Tibial nerve (tissue), 4 donors: ENCODE data around the gene CAMTA1.

Source experiments
- CTCF ChIP-seq, 5 experiments: fragments of 200-600 bp in 3 of 5; fragments of 450-650 bp in 2 of 5; sonication (generic) in 3 of 5; IDR thresholded peaks; one replicate each; pipeline ENCODE4 v1.5.1; 2016 to 2019; ENCODE audit warnings: antibody characterized with exemption in 5 of 5, mild to moderate bottlenecking in 3 of 5, moderate library complexity in 2 of 5
- EP300 ChIP-seq, 2 donors: sonication (generic); formaldehyde crosslinking; IDR thresholded peaks; one replicate each; pipeline ENCODE4 v1.6.1; 2017; ENCODE audit warnings: antibody characterized with exemption in 2 of 2, mild to moderate bottlenecking in 1 of 2
- POLR2A ChIP-seq, 2 donors: fragments of 450-650 bp; IDR thresholded peaks; one replicate each; pipeline ENCODE4 v1.6.1; 2017; ENCODE audit warnings: antibody characterized with exemption in 2 of 2, mild to moderate bottlenecking in 2 of 2, moderate library complexity in 2 of 2

GRCh38 chr1:7401814-7402547 is 616.7 kb downstream of the CAMTA1 start:
- no peak for TF ChIP-seq EP300 (IDR thresholded peaks at IDR 0.05)
- no peak for TF ChIP-seq CTCF (IDR thresholded peaks at IDR 0.05)
- TF ChIP-seq POLR2A (IDR thresholded peaks at IDR 0.05), result no peak
